NCI-H82 (cell line): Measurements from ENCODE around the gene MYH3.

ENCODE experiments used
- DNase-seq: peaks from one replicate; lab custom pipeline; 2025; lab: John Stamatoyannopoulos, UW

The MYH3 gene

DNA sequence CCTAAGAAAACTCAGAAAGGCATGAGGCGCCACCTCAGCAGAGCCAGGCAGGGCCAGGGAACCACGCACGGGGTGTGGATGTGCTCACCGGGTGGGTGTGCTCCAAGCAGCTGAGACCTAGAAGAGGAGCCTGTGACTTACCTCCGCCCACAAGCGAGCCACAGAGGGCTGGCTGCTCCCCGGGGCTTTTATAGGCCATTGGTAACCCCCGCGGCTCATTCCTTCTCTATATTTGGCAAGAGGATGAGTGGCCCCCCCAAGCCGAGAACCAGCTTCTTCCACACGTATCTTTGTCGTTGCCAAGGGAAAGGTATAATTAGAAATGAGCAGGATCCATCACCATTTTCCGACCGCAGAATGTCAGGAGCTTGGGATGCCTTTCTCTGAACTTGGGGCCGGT, at the start of gene MYH3:
Gene MYH3 (minus strand): TSS at position 162 of the 400 bp plus-strand sequence. CDS start 2,245 bp downstream, outside the sequence.
- DNase-seq, result no peak

DNA sequence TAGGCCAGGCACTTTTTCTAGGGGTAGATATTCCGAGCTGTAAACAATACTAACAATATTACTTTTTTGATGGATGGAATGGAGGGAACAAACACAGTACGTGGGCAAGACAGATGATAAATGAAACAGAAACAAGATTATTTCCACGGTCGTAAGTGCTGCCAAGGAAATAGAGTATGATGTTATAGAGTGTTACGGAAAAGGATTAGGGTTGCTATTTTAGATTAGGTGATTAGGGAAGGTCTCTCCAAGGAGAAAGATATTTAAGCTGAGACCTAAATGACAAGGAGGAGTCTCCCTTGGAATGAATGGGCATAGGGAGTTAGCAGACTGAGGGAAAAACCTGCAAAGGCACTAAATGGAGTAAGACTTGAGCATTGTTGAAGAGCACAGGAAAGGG, 48.6 kb upstream of the MYH3 start:
- DNase-seq, result peak; percentile 85

DNA sequence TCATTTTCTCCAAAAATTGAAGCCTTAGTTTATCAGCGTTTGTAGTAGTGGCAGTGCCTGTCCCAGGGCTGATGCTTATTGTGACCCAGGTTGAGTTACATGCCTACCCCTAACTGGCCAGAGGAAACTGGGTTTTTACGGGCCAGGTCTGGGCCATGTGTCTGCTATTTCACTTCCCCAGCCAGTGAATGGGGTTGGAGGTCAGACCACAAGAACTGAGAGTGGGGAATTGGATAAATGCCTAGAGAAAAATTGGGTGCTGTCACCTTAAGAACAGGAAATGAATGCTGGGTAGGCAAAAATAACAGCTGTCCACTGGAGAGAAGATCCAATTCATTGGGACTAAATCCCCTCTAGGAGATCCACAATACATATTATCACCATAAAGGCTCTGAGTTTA, 45.5 kb upstream of the MYH3 start:
- DNase-seq, result peak; percentile 97

DNA sequence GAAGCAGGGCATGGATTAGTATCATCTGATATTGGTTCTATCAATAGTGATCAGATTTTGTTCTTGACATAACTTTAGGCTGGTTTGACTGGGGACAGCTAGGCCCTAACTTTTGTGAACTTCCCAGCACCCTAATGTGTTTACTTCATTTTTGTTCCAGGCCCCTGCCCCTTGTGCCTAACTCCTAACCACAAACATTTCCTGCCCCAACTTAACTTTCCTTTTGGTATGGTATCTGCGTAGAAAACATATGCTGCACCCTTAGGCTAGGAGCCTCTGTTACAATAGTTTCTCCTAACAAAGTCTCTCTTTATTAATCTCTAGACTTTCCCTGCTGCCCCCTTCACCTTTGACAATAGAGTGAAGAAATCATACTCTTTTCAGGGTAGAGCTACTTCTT, 42.7 kb upstream of the MYH3 start:
- no peak for DNase-seq

DNA sequence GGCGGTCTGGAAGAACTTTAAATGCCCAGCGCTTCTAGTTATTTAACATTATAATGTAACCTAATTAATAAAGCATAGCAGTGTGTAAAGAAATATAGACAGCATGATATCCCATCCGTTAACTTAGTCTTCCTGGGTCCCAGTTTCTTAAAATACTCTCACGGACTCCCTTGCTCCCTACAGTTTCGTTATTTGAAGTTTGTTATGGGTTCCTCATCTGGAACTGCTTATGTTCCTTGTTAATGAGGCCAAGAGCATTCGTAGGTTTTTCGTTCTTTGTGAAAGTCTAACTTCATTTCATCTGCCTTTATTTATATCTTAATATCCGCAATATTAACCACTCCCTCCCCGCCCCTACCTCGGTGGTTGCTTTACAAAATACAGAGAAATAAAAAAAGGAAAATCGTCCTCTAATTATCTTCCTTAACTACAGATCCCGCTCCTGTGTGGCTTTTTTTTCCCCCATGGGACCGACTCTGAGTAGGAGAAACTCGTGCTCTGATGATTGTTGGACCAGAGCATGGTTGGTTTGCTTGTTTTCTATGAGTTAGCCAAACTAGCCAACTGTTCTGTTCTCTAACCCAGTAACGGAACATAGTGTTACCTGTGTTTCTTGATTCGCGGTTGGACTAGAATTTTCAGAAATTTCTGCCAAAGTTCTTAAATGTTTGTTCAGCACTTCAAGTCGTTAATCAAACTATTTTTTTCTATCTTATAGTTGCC, 41.1 kb upstream of the MYH3 start:
- DNase-seq, result peak; percentile 44

DNA sequence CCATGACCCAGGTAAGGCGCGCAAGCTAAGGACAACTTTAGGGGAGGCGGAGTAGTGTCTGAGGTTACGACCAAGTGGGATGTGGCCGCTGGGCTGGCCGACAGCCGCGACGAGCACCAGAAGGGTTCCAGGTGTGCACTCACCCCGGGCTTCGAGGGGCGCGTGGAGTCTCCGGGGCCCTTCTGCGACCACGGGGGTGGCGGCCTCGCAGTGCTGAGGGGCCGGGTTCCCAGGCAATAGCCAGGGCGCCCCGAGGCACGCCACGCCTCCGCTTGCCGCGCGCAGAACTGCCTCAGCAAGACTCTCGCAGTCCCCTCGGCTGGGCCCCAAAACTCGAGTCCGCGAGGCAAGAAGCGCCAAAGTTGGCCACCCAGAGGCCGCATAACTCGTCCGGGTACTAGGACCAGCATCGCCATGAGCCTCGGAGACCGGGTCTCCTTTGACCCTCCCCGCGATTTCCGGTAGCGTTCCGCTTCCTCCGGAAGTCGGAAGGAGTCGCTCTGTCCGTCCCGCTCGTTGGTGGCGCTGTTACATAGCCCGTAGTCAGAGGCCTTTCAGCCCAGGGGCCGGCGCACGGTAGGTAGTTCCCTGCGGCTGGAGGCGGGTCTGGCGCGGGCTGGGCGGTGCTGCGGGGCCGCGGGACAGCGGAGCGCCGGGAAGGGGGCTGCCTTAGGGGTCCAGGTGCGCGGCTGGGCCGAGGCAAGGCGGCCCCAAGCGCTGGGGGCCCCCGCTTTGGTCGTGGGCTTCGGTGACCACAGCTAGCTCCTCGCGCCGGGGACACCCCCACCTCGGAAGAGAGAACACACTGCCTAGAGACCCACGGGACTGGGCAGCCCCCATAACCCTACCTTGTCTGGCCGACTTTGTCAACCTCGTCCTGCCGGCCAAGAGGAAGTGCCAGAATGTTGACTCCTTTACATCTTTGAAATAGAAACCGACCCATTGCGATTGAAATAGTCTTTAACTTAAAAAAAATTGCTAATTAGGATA, 40.3 kb upstream of the MYH3 start, which contains the start of the genes ADPRM and SCO1:
Gene ADPRM (plus strand): TSS at position 503 of the 990 bp plus-strand sequence. CDS start 7,333 bp downstream, outside the sequence.
Gene SCO1 (minus strand): TSS at position 442 of the 990 bp plus-strand sequence. CDS start 26 bp downstream, at position 416.
- DNase-seq, result peak; percentile 99

DNA sequence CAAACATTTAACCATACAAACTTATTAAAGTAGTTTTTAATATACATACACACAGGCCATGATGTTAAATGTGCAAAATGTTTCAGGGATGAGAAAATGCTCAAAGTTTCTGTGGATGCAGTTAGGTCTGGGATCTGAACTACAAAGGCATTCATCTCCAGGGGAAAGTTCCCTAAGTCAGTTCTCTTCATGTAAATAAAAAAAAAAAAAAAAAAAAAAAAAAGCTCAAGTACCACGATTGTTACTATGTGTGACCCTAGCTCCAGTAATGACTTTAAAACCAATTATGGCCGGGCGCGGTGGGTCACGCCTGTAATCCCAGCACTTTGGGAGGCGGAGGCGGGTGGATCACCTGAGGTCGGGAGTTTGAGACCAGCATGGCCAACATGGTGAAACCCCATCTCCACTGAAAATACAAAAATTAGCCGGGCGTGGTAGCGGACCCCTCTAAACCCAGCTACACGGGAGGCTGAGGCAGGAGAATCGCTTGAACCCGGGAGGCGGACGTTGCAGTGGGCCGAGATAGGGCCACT, 38.8 kb upstream of the MYH3 start:
- DNase-seq, result peak; percentile 73

DNA sequence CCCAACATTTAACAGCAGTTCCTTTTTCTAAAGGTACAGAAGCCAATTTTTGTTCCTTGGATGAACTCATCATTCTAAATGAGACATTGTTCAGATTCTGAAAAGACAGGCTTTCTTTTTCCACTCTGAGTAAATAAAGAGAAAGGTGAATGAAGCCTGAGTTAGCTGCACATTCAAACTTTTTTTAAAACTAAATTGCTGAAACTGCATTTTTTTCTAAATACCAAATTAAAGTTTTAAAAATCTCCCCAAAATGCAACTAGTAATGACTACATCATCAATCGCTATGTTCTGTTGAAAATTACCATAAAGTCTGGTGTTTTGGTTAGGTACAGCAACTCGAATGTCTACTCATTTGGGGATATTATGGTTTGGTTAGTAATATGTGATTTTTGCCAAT, 30.4 kb upstream of the MYH3 start:
- DNase-seq, result no peak

DNA sequence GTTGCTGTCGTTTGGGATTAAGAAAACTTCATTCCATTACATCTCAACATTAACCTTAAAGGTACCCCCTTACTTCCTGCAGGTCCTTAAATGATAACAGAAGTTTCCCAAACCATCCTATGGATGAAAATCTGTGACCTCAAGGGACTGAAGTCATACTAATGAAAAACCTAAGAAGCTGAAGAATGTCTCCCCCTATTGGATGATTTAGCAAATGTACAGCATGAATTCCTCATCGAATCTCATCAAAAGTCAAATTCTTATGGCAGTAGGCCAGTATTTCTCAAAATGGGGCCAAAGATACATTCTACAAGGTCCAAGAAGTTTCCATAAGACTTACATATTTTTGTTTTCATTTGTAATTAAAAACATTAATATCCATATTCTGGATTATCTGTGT, 26.7 kb upstream of the MYH3 start:
- DNase-seq, result peak; percentile 52

DNA sequence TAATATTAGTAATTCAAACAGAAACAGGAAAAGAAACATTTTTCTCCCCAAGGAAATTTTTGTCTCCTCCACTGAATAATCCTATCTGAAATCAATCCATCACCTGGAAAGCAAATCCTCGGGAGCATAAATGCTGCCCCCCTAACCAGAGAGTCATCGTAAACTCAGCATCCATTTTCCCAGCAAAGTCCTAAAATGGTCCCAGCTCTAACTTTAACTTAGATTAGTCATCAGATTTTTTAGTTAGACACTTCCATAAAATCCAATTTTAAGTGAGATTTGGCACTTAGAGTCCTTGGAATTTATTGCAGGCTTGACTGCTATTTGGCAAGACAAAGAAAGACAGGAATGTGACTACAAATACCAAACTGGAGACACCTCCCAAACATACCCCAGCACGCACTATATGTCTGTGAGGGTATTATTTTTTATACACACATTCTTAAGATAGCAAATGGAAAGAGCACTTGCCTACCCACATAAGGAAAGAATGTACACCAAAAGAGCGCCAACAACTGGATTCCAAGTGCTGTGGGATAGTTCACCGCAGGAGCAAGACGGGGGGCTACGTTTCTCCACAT, 24.8 kb upstream of the MYH3 start:
- DNase-seq, result no peak

DNA sequence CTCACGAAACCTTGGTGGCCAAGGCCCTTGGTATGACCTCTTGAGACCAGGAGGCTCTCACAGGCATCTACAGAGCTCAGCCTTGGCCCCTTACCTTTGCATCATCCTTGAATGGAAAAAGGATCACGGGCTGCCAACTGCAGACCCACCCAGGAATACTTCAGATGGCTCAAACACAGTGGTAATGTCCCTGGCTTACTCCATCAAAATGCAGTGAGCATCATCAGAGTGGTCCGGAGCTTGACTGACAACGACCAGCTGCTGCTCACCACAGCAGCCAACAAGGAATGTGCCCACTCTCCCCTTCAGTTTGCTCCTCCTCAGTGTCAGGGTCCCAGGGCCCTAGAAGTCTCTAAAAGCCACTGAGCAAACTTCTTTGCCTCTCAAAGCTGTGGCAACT, 17.6 kb upstream of the MYH3 start:
- no peak for DNase-seq

DNA sequence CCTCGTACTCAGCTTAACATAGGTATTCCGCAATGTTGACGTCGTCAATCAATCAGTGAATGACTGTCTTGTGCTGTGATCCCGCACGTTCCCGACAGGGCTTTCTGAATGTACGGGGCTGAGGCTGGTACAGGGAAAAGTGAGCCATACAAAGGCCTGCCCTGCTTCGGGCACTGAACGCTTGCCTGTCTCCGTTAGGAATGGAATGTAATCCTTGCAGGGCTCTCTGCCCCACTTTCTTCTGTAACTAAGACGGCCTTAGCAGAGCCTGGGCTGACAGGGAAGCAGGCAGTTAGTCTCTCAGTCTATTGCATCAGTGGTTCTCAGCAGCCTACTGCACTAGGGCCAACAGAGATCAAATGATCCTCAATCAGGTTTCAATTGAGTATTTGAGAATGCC, 16.2 kb upstream of the MYH3 start:
- no peak for DNase-seq

DNA sequence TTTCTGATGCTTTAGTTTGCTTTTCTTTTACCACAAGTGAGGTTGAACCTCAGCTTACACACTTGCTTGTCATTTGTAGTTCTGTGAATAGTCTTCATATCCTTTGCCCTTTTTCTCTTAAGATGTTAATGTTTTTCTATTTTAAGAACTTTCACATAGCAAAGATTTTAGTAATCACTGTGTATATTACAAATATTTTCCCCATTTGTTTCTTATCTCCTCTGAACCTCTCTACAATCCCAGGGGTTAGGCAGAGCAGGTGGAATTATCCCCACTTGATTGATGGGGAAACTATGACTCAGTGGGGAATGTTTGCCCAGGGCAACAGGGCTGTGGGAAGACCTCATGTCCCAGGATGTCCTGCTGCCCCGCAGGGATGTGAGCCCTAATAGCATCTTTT, 11.7 kb upstream of the MYH3 start:
- no peak for DNase-seq

DNA sequence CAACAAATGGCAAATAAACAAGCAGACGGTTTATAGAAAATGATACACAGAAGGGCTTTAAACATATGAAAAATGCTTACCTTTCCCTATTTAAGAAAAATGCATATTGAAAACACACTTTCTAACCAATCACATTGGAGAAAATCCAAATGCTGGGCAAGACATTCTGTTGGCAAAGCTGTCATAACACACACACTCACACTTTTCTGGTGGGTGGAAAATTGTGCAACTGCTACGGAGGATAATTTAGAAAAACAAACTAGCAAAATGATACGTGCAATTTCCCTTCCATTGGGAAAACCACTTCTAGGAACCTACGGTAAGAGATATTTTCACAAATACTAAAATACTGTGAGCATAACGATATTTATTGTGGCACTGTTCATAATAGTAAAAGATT, 9.8 kb upstream of the MYH3 start:
- no peak for DNase-seq

DNA sequence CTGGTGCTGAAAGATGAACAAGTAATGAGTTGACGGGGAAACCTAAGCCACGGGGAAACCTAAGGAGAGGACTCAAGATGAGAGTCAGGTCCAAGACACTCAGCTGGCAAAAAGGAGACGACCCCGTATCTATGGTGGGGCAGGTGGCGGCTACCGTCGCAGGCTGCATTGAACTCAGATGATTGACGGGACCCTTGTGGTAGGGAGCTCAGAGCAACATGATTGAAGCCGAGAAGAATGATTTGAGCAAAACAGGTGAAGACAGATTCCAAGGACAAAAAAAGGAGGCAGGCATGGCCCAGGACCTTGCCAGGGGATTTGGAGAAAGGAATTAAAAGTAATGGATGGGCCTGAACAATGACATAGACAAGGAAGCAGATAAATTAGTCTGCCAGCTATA, 7.5 kb upstream of the MYH3 start:
- no peak for DNase-seq

DNA sequence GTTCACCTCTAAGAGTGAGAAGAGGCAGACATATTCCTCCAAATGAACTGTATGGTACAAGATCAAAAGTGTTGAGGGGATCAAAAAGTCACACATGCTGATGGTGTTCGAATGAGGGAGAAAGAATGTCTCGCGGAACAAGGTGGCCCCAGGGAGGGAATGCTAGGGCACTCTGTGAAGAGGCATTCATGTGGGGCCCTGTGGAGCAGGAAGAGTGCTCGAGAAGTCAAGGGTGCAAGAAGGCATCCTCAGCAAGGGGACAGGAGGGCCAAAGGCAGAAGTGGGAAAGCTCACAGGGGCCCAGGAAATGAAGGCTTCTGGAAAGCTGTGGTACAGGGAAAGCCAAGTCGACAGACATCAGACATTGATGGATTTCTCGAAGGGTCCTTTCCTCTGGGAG, 6.1 kb upstream of the MYH3 start:
- DNase-seq, result no peak

DNA sequence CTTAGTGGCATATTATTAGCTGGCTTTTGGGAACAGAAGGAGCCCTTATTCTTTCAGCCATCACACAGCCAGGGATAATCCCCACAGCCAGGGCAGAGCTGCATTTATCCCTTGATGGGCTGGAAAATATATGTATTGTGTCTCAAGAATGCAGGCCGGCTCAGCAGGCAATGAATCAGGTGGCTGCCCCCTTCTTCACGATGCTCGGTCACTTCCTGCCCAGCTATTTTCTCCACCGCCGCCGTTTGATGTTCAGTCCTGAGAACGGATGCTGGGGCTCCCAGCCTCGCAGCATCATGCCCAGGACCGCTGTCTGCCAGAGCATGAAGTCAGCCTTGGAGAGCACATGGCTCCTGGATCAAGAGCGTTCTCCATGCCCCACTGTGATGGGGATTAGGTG, 4.3 kb upstream of the MYH3 start:
- DNase-seq, result peak; percentile 81

DNA sequence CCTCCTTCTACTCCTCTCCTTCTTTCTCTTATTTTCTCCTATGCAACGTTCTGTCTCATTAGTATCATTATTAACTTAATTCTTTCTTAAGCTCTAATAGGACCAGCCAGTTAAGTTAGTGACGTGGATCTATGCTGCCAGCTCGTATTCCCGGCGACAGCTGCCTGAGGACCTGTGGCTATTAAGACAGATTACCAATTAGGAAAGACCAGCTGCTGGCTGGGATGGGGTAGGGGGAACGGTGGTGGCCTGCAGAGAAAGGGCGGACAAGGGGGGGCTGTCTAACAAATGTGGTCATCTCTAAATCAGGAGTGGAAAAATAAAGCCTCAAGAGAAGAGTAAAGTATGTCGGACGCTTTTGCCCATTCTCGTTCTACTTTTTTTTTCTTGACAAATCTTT, 770 bp upstream of the MYH3 start:
- DNase-seq, result peak; percentile 97

DNA sequence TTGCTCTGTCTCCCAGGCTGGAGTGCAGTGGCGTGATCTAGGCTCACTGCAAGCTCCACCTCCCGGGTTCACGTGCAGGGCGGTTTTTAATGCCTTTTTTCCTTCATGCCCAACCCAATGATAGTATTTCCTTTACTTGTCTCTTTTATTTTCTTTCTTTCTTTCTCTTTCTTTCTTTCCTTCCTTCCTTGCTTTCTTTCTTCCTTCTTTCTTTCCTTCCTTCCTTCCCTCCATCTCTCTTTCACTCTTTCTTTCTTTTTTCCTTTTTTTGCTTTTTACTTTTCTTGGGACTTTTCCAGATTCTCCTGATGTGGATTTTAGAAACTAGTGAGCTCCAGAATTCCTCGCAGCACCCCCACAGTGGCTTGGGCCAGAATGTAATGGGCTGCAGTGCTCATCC, 3.1 kb downstream of the MYH3 start:
- DNase-seq, result no peak

DNA sequence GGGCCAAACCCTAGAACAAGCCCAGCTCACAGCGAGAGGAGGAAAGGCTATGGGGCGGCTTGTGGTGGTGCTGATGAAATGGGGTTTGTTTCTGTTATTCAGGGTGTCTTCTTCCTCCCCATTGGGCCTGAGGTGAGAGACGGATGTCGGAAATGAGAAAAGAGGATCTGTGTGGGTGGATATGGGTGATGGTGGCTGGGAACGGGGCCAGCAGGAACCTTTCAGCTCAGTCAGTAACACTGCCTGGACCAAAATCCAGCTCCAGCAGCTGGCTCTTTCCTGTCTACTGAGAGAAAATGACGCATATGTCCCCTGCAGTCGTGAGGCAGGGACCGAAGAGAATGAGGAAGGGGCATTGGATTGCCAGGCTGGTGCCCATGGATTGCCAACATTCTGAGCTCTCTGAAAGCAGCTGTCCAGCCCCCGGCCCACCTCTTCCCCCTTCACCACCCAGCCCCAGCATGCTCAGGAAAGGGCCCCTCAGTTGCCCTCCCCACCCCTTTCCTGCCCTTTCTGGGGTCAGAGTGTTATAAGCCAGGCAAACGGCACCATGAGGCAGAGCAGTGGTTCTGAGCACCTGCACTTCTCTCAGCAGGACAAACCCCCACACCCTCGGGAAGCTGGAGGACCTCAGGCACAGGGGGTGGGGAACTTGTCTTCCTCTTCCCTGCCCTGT, 4.0 kb downstream of the MYH3 start:
- DNase-seq, result no peak

DNA sequence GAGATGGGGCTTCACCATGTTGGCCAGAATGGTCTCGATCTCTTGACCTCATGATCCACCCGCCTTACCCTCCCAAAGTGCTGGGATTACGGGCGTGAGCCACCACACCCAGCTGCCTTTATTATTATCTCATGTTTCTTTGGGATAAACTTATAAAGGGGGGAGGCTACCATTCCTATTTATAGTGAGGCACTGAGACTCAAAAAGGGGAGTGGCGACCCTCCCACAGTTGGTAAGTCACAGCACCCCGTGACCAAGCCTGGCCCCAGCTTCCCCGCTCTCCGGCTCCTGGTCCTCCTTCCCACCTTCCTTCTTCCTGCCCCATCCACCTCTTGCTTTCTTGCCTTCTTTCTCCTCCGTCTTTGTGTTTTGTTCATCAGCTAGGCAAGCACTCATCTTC, 5.2 kb downstream of the MYH3 start:
- no peak for DNase-seq

DNA sequence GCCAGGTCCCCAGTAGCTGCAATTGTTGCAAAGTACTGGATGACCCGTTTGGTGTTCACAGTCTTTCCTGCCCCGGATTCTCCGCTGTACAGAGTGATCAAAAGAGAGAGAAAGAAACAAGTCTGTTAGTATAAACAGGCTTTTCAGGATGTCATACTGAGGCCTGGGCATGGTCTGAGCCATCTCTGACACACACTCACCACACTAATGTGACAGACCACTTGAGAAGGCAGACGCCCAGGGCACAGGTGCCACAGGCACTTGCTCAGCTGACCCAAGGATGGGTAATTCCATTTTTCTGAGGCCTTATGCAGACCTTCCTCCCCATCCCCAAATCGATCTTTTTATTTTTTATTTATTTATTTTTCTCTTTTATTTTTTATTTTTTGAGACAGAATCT, 7.5 kb downstream of the MYH3 start:
- DNase-seq, result no peak
